HEK293 (cell line): ENCODE results near the gene PIK3R4.

Source experiments
- ZBTB20 ChIP-seq: fragments of 450-650 bp; formaldehyde crosslinking; IDR thresholded peaks from 2 replicates; pipeline ENCODE4 v1.5.1; 2016; ENCODE audit warnings: missing biosample characterization, missing genetic modification characterization
- ZBTB21 ChIP-seq: fragments of 450-650 bp; formaldehyde crosslinking; IDR thresholded peaks from 2 replicates; pipeline ENCODE4 v1.5.1; 2017; ENCODE audit warnings: missing biosample characterization, missing genetic modification characterization
- ZNF23 ChIP-seq: fragments of 450-650 bp; formaldehyde crosslinking; IDR thresholded peaks from 2 replicates; pipeline ENCODE4 v1.5.1; 2016; ENCODE audit warnings: missing biosample characterization, missing genetic modification characterization, borderline replicate concordance
- ZNF302 ChIP-seq: fragments of 450-650 bp; formaldehyde crosslinking; IDR thresholded peaks from 2 replicates; pipeline ENCODE4 v1.5.1; 2016; ENCODE audit warnings: missing biosample characterization, missing genetic modification characterization, low read depth
- ZNF391 ChIP-seq: fragments of 450-650 bp; formaldehyde crosslinking; IDR thresholded peaks from 2 replicates; pipeline ENCODE4 v1.5.1; 2016; ENCODE audit warnings: low read depth, missing biosample characterization, missing genetic modification characterization, borderline replicate concordance
- ZNF473 ChIP-seq: fragments of 450-650 bp; formaldehyde crosslinking; IDR thresholded peaks from 2 replicates; pipeline ENCODE4 v1.5.1; 2017; ENCODE audit warnings: missing biosample characterization, missing genetic modification characterization
- ZNF670 ChIP-seq: fragments of 450-650 bp; formaldehyde crosslinking; IDR thresholded peaks from 2 replicates; pipeline ENCODE4 v1.5.1; 2016; ENCODE audit warnings: missing biosample characterization, missing genetic modification characterization, low read depth
- ZNF677 ChIP-seq: fragments of 450-650 bp; IDR thresholded peaks from 2 replicates; pipeline ENCODE4 v1.5.0; 2018; ENCODE audit warnings: missing biosample characterization, mild to moderate bottlenecking, missing genetic modification characterization, moderate library complexity
- TF ChIP-seq, protein P1 (sequence below): fragments of 450-650 bp; formaldehyde crosslinking; IDR thresholded peaks from 2 replicates; pipeline ENCODE4 v1.5.1; 2016; ENCODE audit warnings: missing biosample characterization, missing genetic modification characterization
- TF ChIP-seq, protein P2 (sequence below): fragments of 450-650 bp; formaldehyde crosslinking; optimal IDR thresholded peaks from 2 replicates; pipeline ENCODE3; 2016; ENCODE audit warnings: missing biosample characterization, mild to moderate bottlenecking, missing genetic modification characterization

DNA sequence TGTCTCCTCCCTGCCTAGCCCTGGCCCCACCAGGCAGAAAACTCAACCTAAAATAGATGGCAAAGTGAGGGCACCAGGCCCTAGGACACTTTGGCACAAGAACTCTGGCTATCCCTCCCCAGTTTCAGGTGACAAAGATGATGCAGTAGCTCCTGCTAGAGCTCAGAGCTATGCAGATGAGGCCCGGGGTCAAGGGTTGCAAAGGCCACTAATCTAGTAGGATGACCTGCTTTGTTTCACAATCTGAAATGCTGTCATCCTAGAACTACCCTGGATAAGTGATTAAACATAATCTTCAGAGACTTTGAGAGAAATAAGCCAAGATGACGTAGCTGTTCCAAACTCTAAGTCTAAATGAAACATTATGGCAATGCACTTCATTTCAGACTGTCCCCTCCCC, 24.0 kb upstream of the PIK3R4 start:
- TF ChIP-seq, protein P1, sequence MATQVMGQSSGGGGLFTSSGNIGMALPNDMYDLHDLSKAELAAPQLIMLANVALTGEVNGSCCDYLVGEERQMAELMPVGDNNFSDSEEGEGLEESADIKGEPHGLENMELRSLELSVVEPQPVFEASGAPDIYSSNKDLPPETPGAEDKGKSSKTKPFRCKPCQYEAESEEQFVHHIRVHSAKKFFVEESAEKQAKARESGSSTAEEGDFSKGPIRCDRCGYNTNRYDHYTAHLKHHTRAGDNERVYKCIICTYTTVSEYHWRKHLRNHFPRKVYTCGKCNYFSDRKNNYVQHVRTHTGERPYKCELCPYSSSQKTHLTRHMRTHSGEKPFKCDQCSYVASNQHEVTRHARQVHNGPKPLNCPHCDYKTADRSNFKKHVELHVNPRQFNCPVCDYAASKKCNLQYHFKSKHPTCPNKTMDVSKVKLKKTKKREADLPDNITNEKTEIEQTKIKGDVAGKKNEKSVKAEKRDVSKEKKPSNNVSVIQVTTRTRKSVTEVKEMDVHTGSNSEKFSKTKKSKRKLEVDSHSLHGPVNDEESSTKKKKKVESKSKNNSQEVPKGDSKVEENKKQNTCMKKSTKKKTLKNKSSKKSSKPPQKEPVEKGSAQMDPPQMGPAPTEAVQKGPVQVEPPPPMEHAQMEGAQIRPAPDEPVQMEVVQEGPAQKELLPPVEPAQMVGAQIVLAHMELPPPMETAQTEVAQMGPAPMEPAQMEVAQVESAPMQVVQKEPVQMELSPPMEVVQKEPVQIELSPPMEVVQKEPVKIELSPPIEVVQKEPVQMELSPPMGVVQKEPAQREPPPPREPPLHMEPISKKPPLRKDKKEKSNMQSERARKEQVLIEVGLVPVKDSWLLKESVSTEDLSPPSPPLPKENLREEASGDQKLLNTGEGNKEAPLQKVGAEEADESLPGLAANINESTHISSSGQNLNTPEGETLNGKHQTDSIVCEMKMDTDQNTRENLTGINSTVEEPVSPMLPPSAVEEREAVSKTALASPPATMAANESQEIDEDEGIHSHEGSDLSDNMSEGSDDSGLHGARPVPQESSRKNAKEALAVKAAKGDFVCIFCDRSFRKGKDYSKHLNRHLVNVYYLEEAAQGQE (tag by site-specific recombination) = no peak
- TF ChIP-seq, protein P2, sequence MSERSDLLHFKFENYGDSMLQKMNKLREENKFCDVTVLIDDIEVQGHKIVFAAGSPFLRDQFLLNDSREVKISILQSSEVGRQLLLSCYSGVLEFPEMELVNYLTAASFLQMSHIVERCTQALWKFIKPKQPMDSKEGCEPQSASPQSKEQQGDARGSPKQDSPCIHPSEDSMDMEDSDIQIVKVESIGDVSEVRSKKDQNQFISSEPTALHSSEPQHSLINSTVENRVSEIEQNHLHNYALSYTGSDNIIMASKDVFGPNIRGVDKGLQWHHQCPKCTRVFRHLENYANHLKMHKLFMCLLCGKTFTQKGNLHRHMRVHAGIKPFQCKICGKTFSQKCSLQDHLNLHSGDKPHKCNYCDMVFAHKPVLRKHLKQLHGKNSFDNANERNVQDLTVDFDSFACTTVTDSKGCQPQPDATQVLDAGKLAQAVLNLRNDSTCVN (tag by site-specific recombination) = no peak
- TF ChIP-seq ZBTB20 (tag by site-specific recombination) = no peak
- no peak for TF ChIP-seq ZNF23 (tag by site-specific recombination)
- TF ChIP-seq ZNF391 (tag by site-specific recombination) = no peak
- TF ChIP-seq ZNF670 = no peak
- TF ChIP-seq ZNF473 = no peak
- no peak for TF ChIP-seq ZBTB21 (tag by site-specific recombination)
- TF ChIP-seq ZNF677 (tag by site-specific recombination) = no peak
- no peak for TF ChIP-seq ZNF302 (tag by site-specific recombination)
